GM21786 (cell line): ENCODE measurements around the gene ABL2.
"Not testable (repeated sequence)": the region's sequence is repeated elsewhere in the genome, so short reads cannot be mapped to it uniquely, and the experiment has no call there.

ENCODE experiments used
- ATAC-seq: cut with Tn5 transposase; IDR thresholded peaks from one replicate; pipeline ENCODE4 v1.9.1; 2021; ENCODE audit not compliant: unreplicated experiment

ABL2 gene

GRCh38 chr1:179137617-179138255 is 91.7 kb downstream of the ABL2 start:
- no peak for ATAC-seq

DNA sequence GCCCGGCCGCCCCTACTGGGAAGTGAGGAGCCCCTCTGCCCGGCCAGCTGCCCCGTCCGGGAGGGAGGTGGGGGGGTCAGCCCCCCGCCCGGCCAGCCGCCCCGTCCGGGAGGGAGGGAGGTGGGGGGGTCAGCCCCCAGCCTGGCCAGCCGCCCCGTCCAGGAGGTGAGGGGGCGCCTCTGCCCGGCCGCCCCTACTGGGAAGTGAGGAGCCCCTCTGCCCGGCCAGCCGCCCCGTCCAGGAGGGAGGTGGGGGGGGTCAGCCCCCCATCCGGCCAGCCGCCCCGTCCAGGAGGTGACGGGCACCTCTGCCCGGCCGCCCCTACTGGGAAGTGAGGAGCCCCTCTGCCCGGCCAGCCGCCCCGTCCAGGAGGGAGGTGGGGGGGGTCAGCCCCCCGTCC is 93.8 kb downstream of the ABL2 start:
- not testable (repeated sequence) for ATAC-seq

- not testable (repeated sequence) for ATAC-seq
Observed at GRCh38 chr1:179135168-179135567, 94.3 kb downstream of the ABL2 start.

DNA sequence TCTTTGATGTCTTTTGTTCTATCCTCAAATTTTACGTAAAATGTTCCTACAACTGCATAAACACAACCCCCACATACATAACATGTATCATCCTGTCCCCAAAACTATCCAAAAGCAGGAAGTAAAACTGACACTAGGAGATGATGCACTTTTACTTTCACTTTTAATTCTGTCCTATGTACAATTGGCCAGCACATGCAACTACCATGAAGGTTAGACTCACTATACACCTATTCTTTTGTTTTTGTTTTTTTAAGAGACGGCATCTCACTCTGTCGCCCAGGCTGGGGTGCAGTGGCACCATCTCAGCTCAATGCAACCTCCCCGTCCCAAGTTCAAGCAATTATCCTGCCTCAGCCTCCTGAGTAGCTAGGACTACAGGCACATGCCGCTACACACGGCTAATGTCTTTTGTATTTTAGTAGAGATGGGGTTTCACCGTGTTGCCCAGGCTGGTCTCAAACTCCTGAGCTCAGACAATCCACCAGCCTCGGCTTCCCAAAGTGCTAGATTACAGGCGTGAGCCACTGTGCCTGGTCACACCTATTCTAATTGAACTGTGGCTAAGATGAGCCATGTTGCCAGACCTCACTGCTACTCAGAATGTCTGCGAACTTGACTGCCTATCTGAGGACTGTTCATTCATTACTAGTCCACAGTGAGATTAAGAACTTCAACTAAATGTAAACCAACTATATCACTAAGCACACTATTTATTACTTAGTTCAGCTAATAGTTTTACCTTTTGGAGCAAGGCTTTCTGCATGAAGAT is 99.6 kb downstream of the ABL2 start:
- ATAC-seq = peak; percentile 99

DNA sequence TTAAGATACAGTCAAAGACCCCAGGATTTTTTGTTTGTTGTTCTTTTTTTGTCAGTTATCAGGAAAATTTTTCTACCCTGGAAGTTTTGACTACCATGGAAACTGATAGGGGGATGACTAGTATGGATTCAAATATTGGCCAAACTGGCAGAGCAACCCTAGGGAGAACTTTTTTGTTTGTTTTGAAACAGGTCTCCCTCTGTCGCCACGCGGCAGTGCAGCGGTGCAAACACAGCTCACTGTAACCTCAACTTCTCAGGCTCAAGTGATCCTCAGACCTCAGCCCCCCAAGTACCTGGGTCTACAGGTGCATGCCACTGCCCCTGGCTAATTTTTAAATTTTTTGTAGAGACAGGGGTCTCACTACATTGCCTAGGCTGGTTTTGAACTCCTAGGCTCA is 101.0 kb downstream of the ABL2 start:
- ATAC-seq = no peak

DNA sequence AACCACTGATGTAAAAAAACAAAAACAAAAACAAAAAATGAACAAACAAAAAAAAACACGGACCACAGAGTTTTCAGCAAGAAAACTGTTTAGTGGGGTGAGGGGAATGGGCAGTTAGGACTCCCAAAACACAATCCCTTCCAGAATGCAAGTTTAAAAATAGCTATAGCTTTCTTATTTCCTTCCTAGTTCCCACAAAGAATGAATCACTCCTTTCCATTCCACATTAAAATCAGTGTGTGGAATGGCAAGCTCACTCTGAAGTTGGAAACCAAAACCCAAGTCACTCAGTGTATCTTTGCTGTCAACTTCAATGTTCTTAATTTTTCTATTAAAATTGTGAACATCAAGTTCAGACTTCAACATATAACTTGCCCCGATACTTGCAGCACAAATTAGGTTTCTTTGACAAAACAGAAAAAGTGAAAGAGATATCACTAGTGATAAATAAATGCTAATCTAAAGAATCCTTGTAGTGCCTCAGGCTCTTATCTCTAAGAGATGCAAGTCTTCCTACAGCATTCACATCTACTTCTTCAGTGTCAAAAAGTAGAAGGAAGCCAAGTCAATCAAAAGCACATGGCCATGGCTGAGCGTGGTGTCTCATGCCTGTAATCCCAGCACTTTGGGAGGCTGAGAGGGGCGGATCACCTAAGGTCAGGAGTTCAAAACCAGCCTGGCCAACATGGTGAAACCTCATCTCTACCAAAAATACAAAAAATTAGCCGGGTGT is 102.1 kb downstream of the ABL2 start:
- no peak for ATAC-seq

DNA sequence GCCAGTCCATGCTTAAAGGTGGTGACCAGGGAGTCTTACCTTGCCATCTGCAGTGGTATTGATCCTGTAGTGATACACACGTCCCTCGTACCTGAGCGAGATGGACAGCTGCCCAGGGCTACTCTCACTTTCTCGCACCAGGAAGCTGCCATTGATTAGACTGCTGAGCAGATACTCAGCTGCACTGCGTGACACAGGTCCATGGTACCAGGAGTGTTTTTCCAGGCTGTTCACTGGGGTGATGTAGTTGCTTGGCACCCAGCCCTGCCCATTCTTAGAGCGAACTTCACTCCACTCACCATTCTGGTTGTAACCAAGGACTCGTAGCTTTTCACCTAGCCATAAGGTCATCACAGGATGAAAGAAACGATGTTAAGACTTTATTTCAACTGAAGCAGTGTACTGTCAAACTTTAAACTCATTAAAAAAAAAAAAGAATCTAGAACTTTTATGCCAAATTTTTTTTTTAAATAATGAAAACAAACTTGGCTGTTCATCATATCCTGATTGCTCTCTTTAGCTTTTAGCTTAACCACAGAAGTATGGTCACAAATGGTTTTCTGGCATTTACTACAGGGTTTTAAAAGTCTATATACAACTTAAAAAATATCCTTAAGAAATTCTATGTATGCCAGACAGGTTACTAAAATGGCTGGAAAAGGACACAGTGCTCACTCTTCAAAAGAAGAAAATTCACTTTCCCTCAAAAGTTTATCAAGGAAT is 103.0 kb downstream of the ABL2 start:
- ATAC-seq = no peak

- no peak for ATAC-seq
Observed at GRCh38 chr1:179124873-179125272, 104.6 kb downstream of the ABL2 start.

DNA sequence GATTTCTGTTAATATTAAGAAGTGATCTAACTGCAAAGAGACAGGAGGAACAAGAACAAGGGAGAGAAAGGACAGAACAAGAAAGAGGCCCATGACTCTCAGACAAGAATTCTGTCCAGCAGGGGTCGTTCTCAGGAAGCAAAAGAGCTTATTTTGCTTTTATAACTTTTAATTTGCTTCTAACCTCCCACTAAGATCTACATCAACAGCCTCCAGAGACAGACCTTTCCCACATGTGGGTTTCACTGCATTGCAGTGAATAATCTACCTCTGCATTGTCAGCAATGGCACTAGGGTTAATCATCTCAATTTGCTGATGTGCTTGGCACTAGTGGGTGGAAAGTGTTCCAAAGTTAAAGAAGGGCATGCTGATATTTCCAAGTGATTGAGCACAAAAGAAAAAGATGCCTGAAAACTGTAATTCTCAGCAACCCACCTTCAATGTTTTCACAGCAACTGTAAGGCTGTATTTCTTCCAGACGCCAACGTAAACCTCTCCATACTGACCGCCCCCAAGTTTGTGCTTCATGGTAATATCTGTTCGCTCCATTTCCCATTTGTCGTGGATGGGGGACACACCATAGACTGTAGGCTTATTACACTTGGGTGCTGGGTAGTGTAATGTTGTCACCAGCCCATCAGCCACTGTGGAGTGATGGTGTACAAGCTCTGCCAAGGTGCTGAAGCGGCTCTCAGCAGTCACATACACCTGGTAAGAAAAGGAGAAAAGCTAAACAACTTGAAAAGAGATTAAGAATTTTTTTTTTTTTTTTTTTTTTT is 108.1 kb downstream of the ABL2 start:
- ATAC-seq = no peak

DNA sequence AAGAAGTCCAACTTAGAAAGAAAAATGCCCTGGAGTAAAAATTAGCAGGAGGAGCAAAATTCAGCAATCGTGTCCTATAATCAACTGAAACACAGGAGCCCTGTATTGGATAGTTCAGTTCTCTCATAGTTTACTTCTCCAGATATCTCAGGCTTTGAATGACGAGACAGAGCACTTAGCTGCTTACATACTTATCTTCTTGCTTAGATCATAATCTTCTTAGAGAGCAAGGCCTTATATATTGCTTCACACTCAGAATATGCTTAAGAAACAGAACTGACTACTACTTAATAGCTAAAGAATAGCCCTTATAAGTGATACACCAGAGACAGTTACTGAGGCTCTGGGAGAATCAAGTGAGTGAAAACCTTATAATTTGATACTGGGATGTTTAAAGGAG is 108.7 kb downstream of the ABL2 start:
- ATAC-seq = no peak

DNA sequence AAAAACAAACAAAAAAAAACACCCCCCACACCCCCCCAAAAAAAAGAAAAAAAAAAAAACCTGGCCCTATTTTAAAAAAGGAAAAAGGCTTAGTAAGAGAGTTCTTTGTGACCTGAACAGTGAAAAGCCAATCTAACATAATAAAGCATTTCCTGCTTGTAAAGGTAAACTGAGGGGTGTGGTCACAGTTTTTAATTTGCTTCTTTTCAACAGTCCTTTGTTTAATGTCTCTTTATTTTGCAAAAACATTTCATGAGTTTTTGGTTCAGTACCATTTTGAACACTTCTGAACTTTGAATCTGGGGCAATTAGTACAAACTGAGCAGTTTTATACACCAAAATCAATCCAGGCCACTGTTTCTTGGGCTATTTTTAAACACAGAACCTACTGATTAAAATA is 110.0 kb downstream of the ABL2 start:
- ATAC-seq = no peak

DNA sequence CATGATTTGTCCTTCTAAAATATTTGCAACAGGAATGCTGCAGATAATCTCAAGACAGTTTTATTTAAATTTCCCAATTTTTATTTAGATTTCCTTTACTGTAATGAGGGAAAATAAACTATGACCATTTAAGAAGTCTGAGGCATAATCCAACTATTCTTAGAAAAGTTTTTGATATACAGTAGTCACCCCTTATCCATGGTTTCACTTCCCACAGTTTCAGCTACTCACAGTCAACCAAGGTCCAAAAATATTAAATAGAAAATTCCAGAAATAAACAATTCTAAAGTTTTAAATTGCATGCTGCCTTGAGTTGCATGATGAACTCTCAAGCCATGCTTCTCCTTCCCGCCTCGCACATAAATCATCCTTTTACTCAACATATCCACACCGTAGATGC is 114.3 kb downstream of the ABL2 start:
- no peak for ATAC-seq

DNA sequence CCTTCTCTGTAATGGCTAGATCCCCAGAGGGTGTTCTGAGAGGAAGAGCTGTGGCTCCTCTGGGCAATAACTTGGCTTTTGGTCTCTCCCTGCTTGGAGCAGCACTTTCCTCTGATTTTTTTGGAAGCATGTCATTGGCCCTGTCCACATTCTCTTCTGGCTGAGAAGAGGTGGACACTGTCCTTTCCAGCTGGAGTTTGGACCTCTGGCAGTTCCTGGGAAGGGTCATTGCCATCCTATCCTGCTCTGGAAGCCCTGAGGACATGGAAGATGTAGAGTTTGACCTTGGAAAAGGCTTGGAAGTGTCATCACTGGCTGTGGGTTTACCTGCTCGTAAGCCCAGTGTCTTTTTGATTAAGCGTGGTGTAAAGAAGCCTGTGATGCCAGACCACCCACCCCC is 120.8 kb downstream of the ABL2 start:
- ATAC-seq = no peak

GRCh38 chr1:179107706-179108629 is 121.5 kb downstream of the ABL2 start:
- no peak for ATAC-seq

DNA sequence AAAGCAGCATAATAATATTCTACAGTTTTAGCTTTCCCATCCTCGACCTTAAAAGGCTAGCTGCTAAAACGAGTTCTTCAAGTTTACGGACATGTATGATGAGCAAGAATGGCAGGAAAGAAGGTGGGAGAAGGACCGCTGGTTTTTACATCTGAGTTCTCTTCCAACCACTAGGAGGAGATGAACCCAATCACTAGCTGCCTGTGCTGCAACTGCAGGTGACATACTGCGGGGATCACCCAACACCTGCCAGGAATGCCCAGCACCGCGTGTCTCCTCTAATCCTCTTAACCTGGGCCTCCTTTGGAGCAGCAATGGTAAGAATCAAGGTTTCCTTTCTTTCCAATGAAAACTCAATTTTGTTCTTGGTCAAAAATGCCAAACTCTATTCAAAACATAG is 124.1 kb downstream of the ABL2 start:
- no peak for ATAC-seq

GRCh38 chr1:179104611-179105250 is 124.7 kb downstream of the ABL2 start:
- ATAC-seq = no peak

- ATAC-seq = no peak
Observed at GRCh38 chr1:179103999-179104398, 125.5 kb downstream of the ABL2 start.

DNA sequence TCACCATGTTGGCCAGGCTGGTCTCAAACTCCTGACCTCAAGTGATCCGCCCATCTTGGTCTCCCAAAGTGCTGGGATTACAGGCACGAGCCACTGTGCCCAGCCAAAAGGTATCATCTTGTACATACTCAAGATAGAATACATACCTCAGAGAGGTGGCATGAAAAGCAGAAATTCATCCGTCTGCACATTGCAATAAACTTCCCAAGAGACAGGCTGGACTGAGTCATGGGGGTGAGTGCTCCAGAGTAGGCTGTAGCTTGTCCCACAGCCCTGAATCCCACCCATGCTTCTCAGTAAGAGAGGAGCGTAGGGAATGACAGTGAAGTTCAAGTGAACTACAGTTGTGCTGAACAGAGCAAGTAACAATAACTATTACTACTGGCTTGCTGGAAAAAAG is 127.9 kb downstream of the ABL2 start:
- no peak for ATAC-seq

- ATAC-seq = no peak
Observed at GRCh38 chr1:179099891-179100290, 129.6 kb downstream of the ABL2 start.
